ENCODE data around the gene METTL26.
A peak's percentile ranks its signal among the peaks of the same experiment; 100 is the strongest.

Gene METTL26

DNA sequence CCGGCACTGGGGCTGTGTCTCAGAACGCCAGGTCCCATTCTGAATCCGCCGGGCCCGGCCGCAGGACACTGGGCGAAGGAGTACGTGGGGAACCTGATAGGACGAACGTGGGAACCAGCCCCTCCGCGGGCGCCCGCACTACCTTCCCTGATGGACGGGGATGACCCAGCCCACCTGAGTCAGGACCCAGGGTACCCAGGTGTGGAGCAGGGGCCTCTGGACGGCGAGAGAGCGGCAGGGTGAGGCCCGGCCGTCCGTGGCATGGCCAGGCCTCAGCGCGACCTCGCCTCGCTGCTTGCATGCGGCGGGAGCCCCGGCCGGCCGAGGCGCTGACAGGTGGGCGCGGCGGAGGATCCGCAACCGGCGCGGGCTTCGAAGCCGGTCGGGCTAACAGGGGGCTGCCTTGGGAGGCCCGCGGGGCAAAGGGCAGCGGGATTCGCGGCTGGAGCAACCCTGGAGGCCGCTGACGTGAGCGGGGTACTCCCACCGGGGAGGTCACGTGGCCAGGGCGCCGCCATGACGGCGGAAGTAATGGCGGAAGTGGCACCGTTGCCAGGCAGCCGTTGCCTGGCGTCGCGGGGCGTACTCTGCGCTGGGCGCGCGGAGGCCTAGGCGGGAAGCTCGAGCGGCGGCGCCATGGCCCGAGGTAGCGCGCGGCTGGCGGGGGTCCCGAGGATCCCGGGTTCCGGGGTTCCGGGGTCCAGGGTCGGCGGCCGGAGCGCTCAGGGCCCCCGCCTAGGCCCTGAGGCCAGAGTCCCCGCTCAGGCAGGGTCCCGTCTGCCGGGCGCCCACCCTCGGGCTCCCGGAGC lies 12.9 kb upstream of the METTL26 start, which contains the start of gene WDR90:
WDR90 (plus strand) TSS at position 585 of the 809 bp plus-strand sequence; CDS start at position 637, 52 bp downstream.
- peak within 1 kb of the TSS; percentile 75 for H3K4me3 ChIP-seq (replicated peaks; ENCODE audit: low read depth, low read length)
- H3K27me3 ChIP-seq (replicated peaks; ENCODE audit: control insufficient read depth, insufficient read depth, low read length): no peaks in the 10 kb centered on the region
- H3K36me3 ChIP-seq (ENCODE audit: control insufficient read depth, insufficient read depth, low read length): peaks cover 6% of the 10 kb centered on the region
- no peak for TF ChIP-seq CTCF (IDR thresholded peaks at IDR 0.05; ENCODE audit: insufficient read depth, low read length, poor library complexity, severe bottlenecking)
- peak; percentile 91 for DNase-seq (ENCODE audit: extremely low read depth, insufficient read length)

DNA sequence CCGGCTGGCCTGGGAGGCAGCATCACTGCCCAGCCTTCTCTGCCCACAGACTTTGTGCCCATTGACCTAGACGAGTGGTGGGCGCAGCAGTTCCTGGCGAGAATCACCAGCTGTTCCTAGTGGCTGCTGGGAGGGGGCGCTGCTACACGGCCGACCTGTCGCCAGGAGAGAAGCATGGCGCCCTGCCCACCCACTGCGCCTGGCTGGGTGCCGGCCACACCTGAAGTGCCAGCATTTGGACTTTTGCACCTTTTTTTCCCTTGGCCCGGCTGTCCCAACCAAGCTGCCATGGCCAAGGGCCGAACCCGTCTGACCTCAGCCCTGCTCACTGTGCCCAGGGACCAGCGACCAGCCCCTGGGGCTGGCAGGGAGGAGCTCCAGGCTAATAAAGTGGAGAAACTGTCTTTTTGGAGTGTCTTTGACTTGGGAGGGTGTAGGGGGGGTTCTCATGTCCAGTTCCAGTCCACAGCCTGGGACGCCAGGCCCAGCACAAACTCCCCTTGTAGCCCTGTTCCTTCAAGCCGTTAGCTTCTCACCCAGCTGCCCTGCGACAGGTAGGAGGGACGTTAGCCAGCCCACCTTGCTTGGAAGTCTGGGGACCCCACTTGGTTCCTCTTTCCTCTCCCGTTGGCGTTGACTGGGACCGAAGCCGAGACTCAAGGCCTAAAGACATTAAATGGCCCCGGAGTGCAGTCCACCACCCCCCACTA lies 12.1 kb upstream of the METTL26 start:
- H3K36me3 ChIP-seq (ENCODE audit: control insufficient read depth, insufficient read depth, low read length): peaks cover 4% of the 10 kb centered on the region
- DNase-seq (ENCODE audit: extremely low read depth, insufficient read length): peak; percentile 61
- H3K4me3 ChIP-seq (replicated peaks; ENCODE audit: low read depth, low read length): peak overlapping the region; percentile 75
- peak; percentile 82 for TF ChIP-seq CTCF (IDR thresholded peaks at IDR 0.05; ENCODE audit: insufficient read depth, low read length, poor library complexity, severe bottlenecking)
- H3K27me3 ChIP-seq (replicated peaks; ENCODE audit: control insufficient read depth, insufficient read depth, low read length): no peaks in the 10 kb centered on the region

- no peak for DNase-seq (ENCODE audit: extremely low read depth, insufficient read length)
- TF ChIP-seq CTCF (IDR thresholded peaks at IDR 0.05; ENCODE audit: insufficient read depth, low read length, poor library complexity, severe bottlenecking): no peak
- H3K4me3 ChIP-seq (replicated peaks; ENCODE audit: low read depth, low read length): peak overlapping the region; percentile 75
- H3K27me3 ChIP-seq (replicated peaks; ENCODE audit: control insufficient read depth, insufficient read depth, low read length): no peaks in the 10 kb centered on the region
- peaks cover 4% of the 10 kb centered on the region for H3K36me3 ChIP-seq (ENCODE audit: control insufficient read depth, insufficient read depth, low read length)
Measured at GRCh38 chr16:647173-647902, 11.2 kb upstream of the METTL26 start.

- Histone ChIP-seq H3K4me3 (replicated peaks; ENCODE audit: low read depth, low read length) (no peak overlapping the region), H3K36me3 (ENCODE audit: control insufficient read depth, insufficient read depth, low read length) (peaks cover 4% of the 10 kb centered on the region), H3K27me3 (replicated peaks; ENCODE audit: control insufficient read depth, insufficient read depth, low read length) (no peaks in the 10 kb centered on the region)
- no peak for TF ChIP-seq CTCF (IDR thresholded peaks at IDR 0.05; ENCODE audit: insufficient read depth, low read length, poor library complexity, severe bottlenecking)
- DNase-seq (ENCODE audit: extremely low read depth, insufficient read length): no peak
Measured at GRCh38 chr16:646679-647172, 10.6 kb upstream of the METTL26 start.

DNA sequence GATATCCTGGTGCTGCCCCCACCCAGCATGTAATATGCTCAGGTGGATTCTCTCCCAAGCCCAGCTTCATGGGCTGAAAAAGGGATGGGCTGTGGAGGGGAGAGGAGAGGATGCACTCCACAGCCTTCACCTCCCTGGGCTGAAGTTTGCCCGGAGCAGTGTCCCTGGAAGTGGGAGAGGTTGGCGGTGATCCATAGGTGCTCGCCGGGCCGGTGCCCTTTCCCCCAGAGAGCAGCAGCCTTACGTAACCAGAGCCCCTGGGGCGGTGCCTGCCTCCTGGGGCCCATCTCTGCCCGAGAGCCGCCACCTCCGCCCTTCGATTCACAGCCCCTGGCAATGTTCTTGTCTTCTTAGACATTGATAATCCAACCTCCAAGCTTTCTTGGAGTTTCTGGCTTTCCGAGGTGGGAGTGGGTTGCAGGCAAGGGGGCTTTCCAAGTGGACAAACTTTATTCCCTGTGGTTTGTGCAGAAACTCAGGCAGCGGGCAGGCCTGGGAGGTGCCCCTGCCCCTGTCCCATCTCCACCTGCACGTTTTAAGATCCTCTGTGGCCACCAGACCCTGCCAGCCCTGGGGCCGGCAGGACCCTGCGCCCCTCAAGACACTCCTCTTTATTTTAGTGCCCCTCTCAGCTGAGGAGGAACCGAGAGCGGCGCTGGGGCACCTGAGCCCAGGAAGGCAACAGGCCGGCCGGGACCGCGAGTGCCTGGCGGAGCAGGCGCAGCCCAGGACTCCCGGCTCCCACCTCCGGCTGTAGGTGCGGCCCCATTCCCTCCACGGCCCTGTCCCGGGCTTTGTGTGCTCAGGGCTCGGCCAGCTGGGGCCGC lies 10.0 kb upstream of the METTL26 start:
- no peak for DNase-seq (ENCODE audit: extremely low read depth, insufficient read length)
- Histone ChIP-seq H3K4me3 (replicated peaks; ENCODE audit: low read depth, low read length) (no peak overlapping the region), H3K27me3 (replicated peaks; ENCODE audit: control insufficient read depth, insufficient read depth, low read length) (no peaks in the 10 kb centered on the region), H3K36me3 (ENCODE audit: control insufficient read depth, insufficient read depth, low read length) (peaks cover 4% of the 10 kb centered on the region)
- no peak for TF ChIP-seq CTCF (IDR thresholded peaks at IDR 0.05; ENCODE audit: insufficient read depth, low read length, poor library complexity, severe bottlenecking)

All from GM06990 (cell line).